HG02759 (cell line): ENCODE results near the gene PAN2.
"Not testable (repeated sequence)": the region's sequence is repeated elsewhere in the genome, so short reads cannot be mapped to it uniquely, and the experiment has no call there.

ENCODE experiments used
- ATAC-seq: cut with Tn5 transposase; IDR thresholded peaks from one replicate; pipeline ENCODE4 v1.9.1; 2021; ENCODE audit warnings: mild to moderate bottlenecking, moderate library complexity; ENCODE audit not compliant: unreplicated experiment

PAN2 gene

GRCh38 chr12:56342290-56342689 lies 8.5 kb upstream of the PAN2 start:
- ATAC-seq: not testable (repeated sequence)

GRCh38 chr12:56341616-56342015 lies 7.8 kb upstream of the PAN2 start:
- ATAC-seq: no peak

GRCh38 chr12:56339158-56339422 lies 5.3 kb upstream of the PAN2 start:
- ATAC-seq: no peak

- ATAC-seq: peak; percentile 39
Observed at GRCh38 chr12:56338308-56339157, 4.7 kb upstream of the PAN2 start, which contains the start of gene IL23A. IL23A (plus strand) TSS chr12:56338884; CDS start chr12:56339045, 161 bp downstream.

GRCh38 chr12:56337753-56338251 lies 4.0 kb upstream of the PAN2 start:
- ATAC-seq: no peak

- ATAC-seq: no peak
Observed at GRCh38 chr12:56336361-56337167, 2.8 kb upstream of the PAN2 start.

- ATAC-seq: not testable (repeated sequence)
Observed at GRCh38 chr12:56335527-56335926, 1.7 kb upstream of the PAN2 start.

- ATAC-seq: no peak
Observed at GRCh38 chr12:56334490-56334793, 642 bp upstream of the PAN2 start.

- ATAC-seq: no peak
Observed at GRCh38 chr12:56333197-56333678, 562 bp downstream of the PAN2 start.

- ATAC-seq: no peak
Observed at GRCh38 chr12:56332512-56333196, 1.1 kb downstream of the PAN2 start.

GRCh38 chr12:56330936-56331490 lies 2.8 kb downstream of the PAN2 start:
- ATAC-seq: no peak

GRCh38 chr12:56326533-56326932 lies 7.3 kb downstream of the PAN2 start:
- ATAC-seq: no peak

- no peak for ATAC-seq
Observed at GRCh38 chr12:56326126-56326525, 7.7 kb downstream of the PAN2 start.

GRCh38 chr12:56324206-56324605 lies 9.6 kb downstream of the PAN2 start:
- no peak for ATAC-seq

GRCh38 chr12:56321610-56322009 lies 12.2 kb downstream of the PAN2 start:
- not testable (repeated sequence) for ATAC-seq

- ATAC-seq: no peak
Observed at GRCh38 chr12:56321027-56321426, 12.8 kb downstream of the PAN2 start.

GRCh38 chr12:56317675-56318074 lies 16.1 kb downstream of the PAN2 start:
- ATAC-seq: no peak

GRCh38 chr12:56315622-56316473 lies 18.0 kb downstream of the PAN2 start, which contains the start of gene CNPY2:
CNPY2 (minus strand) TSS chr12:56315988; CDS start chr12:56315217, 771 bp downstream.
- peak; percentile 90 for ATAC-seq

GRCh38 chr12:56315249-56315621 lies 18.6 kb downstream of the PAN2 start:
- ATAC-seq: no peak

- no peak for ATAC-seq
Observed at GRCh38 chr12:56311003-56311402, 22.8 kb downstream of the PAN2 start.
